ENCODE measurements around the gene TSC1. TPM values are rescaled to one million over a fixed set of nuclear protein-coding genes. Genes with fewer than 3 reads are reported as not detected.

TSC1 gene
- polyA plus RNA-seq, 3 donors, result 3.3 to 43.0 (median 5.8) TPM

DNA sequence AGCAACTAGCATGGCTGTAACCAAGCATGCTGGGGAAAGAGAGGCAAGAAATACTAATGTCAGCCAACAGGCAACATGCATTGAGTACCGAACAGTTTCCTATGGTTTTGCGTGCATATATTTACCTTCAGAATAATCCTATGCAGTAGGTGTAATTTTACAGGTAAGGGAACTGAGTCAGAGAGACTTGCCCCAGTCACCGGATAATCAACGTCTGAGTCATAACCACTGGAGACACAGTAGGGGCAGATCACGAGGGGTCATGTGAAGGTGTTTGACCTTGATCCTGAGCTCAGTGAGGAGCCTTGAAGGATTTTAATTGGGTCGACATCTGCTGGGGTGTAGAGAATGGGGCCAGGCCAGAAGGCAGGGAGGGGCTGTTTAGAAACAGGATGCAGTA, 13.4 kb upstream of the TSC1 start:
- Histone ChIP-seq H3K4me2 (replicated peaks; ENCODE audit: extremely low read depth, low read length, poor library complexity, severe bottlenecking) (no peak overlapping the region), H3K27ac (ENCODE audit: low read depth in 1 of 2, low read length in 2 of 2) (no peak overlapping the region), H2AFZ (ENCODE audit: insufficient read depth, low read depth, low read length, poor library complexity, severe bottlenecking) (no peak overlapping the region), H3K9ac (ENCODE audit: insufficient read depth, low read length, poor library complexity, severe bottlenecking) (no peak overlapping the region), H3K79me2 (ENCODE audit: insufficient read depth, low read length) (no peaks in the 10 kb centered on the region), H3K36me3 (replicated peaks in 1 of 2; ENCODE audit: control insufficient read depth in 1 of 2, insufficient read depth in 2 of 2, low read length in 2 of 2) (no peaks in the 10 kb centered on the region), H3K27me3 (ENCODE audit: control insufficient read depth in 2 of 2, insufficient read depth in 2 of 2, low read length in 2 of 2) (no peaks in the 10 kb centered on the region), H4K20me1 (ENCODE audit: insufficient read depth, low read length) (no peaks in the 10 kb centered on the region), H3K4me1 (ENCODE audit: control insufficient read depth in 1 of 2, insufficient read depth in 2 of 2, low read length in 2 of 2) (no peaks in the 10 kb centered on the region), H3K4me3 (replicated peaks in 1 of 3; ENCODE audit: low read depth in 2 of 3, low read length in 3 of 3) (no peak overlapping the region), H3K9me3 (replicated peaks in 1 of 2; ENCODE audit: control insufficient read depth in 1 of 2, insufficient read depth in 1 of 2, low read length in 2 of 2) (peaks cover 21 to 28% of the 10 kb centered on the region in 2 donors)
- TF ChIP-seq, protein P1, sequence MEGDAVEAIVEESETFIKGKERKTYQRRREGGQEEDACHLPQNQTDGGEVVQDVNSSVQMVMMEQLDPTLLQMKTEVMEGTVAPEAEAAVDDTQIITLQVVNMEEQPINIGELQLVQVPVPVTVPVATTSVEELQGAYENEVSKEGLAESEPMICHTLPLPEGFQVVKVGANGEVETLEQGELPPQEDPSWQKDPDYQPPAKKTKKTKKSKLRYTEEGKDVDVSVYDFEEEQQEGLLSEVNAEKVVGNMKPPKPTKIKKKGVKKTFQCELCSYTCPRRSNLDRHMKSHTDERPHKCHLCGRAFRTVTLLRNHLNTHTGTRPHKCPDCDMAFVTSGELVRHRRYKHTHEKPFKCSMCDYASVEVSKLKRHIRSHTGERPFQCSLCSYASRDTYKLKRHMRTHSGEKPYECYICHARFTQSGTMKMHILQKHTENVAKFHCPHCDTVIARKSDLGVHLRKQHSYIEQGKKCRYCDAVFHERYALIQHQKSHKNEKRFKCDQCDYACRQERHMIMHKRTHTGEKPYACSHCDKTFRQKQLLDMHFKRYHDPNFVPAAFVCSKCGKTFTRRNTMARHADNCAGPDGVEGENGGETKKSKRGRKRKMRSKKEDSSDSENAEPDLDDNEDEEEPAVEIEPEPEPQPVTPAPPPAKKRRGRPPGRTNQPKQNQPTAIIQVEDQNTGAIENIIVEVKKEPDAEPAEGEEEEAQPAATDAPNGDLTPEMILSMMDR (IDR thresholded peaks at IDR 0.05), result no peak
- 90% methylated on average over 4 of the region's 6 CpGs for WGBS (ENCODE audit: insufficient coverage)
- intact Hi-C loops (cut with micrococcal nuclease), result no loop called here
- no peaks in the 10 kb centered on the region for H3K36me3 Mint-ChIP-seq
- no peak overlapping the region for H3K27ac Mint-ChIP-seq
- H3K4me3 Mint-ChIP-seq, result no peak overlapping the region
- no peaks in the 10 kb centered on the region for H3K4me1 Mint-ChIP-seq
- peaks cover 3 to 4% (median 4%) of the 10 kb centered on the region in 3 donors for H3K27me3 Mint-ChIP-seq (ENCODE audit: low read depth in 3 of 3)
- peaks cover 8 to 33% (median 22%) of the 10 kb centered on the region in 7 donors for H3K9me3 Mint-ChIP-seq
- no peak for DNase-seq

DNA sequence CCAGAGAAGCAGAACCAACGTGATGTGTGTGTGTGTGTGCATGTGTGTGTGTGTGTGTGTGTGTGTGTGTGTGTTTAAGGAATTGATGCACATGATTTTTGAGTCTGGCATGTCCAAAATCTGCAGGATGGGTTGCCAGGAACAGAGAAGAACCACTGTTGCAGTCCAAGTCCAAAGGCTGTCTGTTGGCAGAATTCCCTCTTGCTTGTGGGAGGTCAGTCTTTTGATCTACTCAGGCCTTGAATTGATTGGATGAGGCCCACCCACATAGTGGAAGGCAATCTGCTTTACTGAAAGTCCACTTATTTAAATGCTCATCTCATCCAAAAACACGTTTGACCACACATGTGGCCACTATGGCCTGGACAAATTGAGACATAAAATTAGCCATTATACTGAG, 11.4 kb upstream of the TSC1 start:
- H3K36me3 ChIP-seq (replicated peaks in 1 of 2; ENCODE audit: control insufficient read depth in 1 of 2, insufficient read depth in 2 of 2, low read length in 2 of 2), result no peaks in the 10 kb centered on the region
- TF ChIP-seq, protein P1 (IDR thresholded peaks at IDR 0.05), result no peak
- H3K27ac ChIP-seq (ENCODE audit: low read depth in 1 of 2, low read length in 2 of 2), result no peak overlapping the region
- H3K4me1 Mint-ChIP-seq, result no peaks in the 10 kb centered on the region
- H4K20me1 ChIP-seq (ENCODE audit: insufficient read depth, low read length), result no peaks in the 10 kb centered on the region
- peaks cover 8 to 33% (median 22%) of the 10 kb centered on the region in 7 donors for H3K9me3 Mint-ChIP-seq
- H3K4me1 ChIP-seq (ENCODE audit: control insufficient read depth in 1 of 2, insufficient read depth in 2 of 2, low read length in 2 of 2), result no peaks in the 10 kb centered on the region
- no peak overlapping the region for H3K4me3 ChIP-seq (replicated peaks in 1 of 3; ENCODE audit: low read depth in 2 of 3, low read length in 3 of 3)
- H3K36me3 Mint-ChIP-seq, result no peaks in the 10 kb centered on the region
- DNase-seq, result no peak
- intact Hi-C loops (cut with micrococcal nuclease), result no loop called here
- H3K4me2 ChIP-seq (replicated peaks; ENCODE audit: extremely low read depth, low read length, poor library complexity, severe bottlenecking), result no peak overlapping the region
- peaks cover 21 to 28% of the 10 kb centered on the region in 2 donors for H3K9me3 ChIP-seq (replicated peaks in 1 of 2; ENCODE audit: control insufficient read depth in 1 of 2, insufficient read depth in 1 of 2, low read length in 2 of 2)
- H3K27me3 ChIP-seq (ENCODE audit: control insufficient read depth in 2 of 2, insufficient read depth in 2 of 2, low read length in 2 of 2), result no peaks in the 10 kb centered on the region
- no peak overlapping the region for H2AFZ ChIP-seq (ENCODE audit: insufficient read depth, low read depth, low read length, poor library complexity, severe bottlenecking)
- H3K27ac Mint-ChIP-seq, result no peak overlapping the region
- H3K27me3 Mint-ChIP-seq (ENCODE audit: low read depth in 3 of 3), result peaks cover 0 to 4% (median 3%) of the 10 kb centered on the region in 3 donors
- H3K79me2 ChIP-seq (ENCODE audit: insufficient read depth, low read length), result no peaks in the 10 kb centered on the region
- H3K9ac ChIP-seq (ENCODE audit: insufficient read depth, low read length, poor library complexity, severe bottlenecking), result no peak overlapping the region
- 86% methylated on average over 1 of the region's 2 CpGs for WGBS (ENCODE audit: insufficient coverage)
- no peak overlapping the region for H3K4me3 Mint-ChIP-seq
